HepG2 (cell line): Measurements from ENCODE around the gene ANKRD30A. TPM values are rescaled to one million over a fixed set of nuclear protein-coding genes. Genes with fewer than 3 reads are reported as not detected.

Experiments used
- ATAD3A ChIP-seq: sonication (generic); formaldehyde crosslinking; IDR thresholded peaks from 2 replicates; pipeline ENCODE4 v1.4.0; 2020; ENCODE audit warnings: missing genetic modification reagents
- CBX1 ChIP-seq: IDR thresholded peaks from one replicate; pipeline ENCODE4 v1.6.1; 2016; ENCODE audit warnings: antibody characterized with exemption, low read depth
- GFI1 ChIP-seq: sonication (generic); formaldehyde crosslinking; IDR thresholded peaks from 2 replicates; pipeline ENCODE4 v1.5.0; 2020; ENCODE audit warnings: missing genetic modification reagents, mild to moderate bottlenecking, borderline replicate concordance
- MAZ ChIP-seq, 2 experiments: sonication (generic) in 1 of 2; formaldehyde crosslinking in 1 of 2; IDR thresholded peaks; 2 replicates each; pipeline versions ENCODE4 v1.5.0 to v1.6.1; 2012 to 2020; ENCODE audit warnings: low read depth in 2 of 2, mild to moderate bottlenecking in 2 of 2, borderline replicate concordance in 1 of 2, improper control_type of control experiment in 1 of 2, low read length in 1 of 2, missing genetic modification reagents in 1 of 2, moderate library complexity in 1 of 2
- MBNL3 ChIP-seq: fragments of 250-450 bp; sonication (Bioruptor Pico); conservative IDR thresholded peaks from 2 replicates; pipeline ENCODE4 v1.8.0; 2022; ENCODE audit warnings: mild to moderate bottlenecking, inconsistent platforms
- MTA3 ChIP-seq: sonication (generic); formaldehyde crosslinking; IDR thresholded peaks from 2 replicates; pipeline ENCODE4 v1.4.0; 2020; ENCODE audit warnings: missing genetic modification reagents
- NRL ChIP-seq: sonication (generic); formaldehyde crosslinking; IDR thresholded peaks from 2 replicates; pipeline ENCODE4 v1.5.0; 2020; ENCODE audit warnings: missing genetic modification reagents, mild to moderate bottlenecking, moderate library complexity, borderline replicate concordance
- REPIN1 ChIP-seq: sonication (generic); formaldehyde crosslinking; IDR thresholded peaks from 2 replicates; pipeline ENCODE4 v1.8.0; 2022; ENCODE audit warnings: missing genetic modification reagents, low read depth, mild to moderate bottlenecking, borderline replicate concordance
- SMARCC2 ChIP-seq: fragments of 450-650 bp; IDR thresholded peaks from 2 replicates; pipeline ENCODE4 v1.6.1; 2017; ENCODE audit warnings: antibody characterized with exemption, mild to moderate bottlenecking
- XRCC5 ChIP-seq: fragments of 200-400 bp; formaldehyde crosslinking; optimal IDR thresholded peaks from 2 replicates; pipeline ENCODE3; 2017; ENCODE audit warnings: mild to moderate bottlenecking, low read length
- ZMYM2 ChIP-seq: sonication (generic); formaldehyde crosslinking; IDR thresholded peaks from 2 replicates; pipeline ENCODE4 v1.8.0; 2022; ENCODE audit warnings: mild to moderate bottlenecking, missing genetic modification reagents
- ZNF879 ChIP-seq: sonication (generic); formaldehyde crosslinking; IDR thresholded peaks from 2 replicates; pipeline ENCODE4 v1.8.1; 2023; ENCODE audit warnings: missing genetic modification reagents
- polyA plus RNA-seq, 8 experiments: library from polyadenylated mRNA; depleted of rRNA in 3 of 8; stranded (reverse) in 7 of 8; unstranded in 1 of 8; fragments of >200 nt; fragmentation: Illumina TruSeq in 4 of 8; extraction: Trizol in 4 of 8; gene quantifications; 2 replicates each; pipeline versions ENCODE4 v1.2.1 to v1.2.3, GENCODE V29; 2011 to 2016; ENCODE audit warnings: low read depth in 4 of 8, missing spikeins in 1 of 8, mixed read lengths in 1 of 8; ENCODE audit not compliant: insufficient read depth in 1 of 8
- total RNA-seq, 5 experiments: library from RNA; depleted of rRNA; stranded (reverse); fragments of >200 nt; fragmentation: Illumina TruSeq; extraction: Trizol; gene quantifications; 2 replicates each; pipeline ENCODE4 v1.2.3, GENCODE V29; 2016; ENCODE audit warnings: low read depth in 1 of 5
- TF ChIP-seq, protein P1 (sequence below): sonication (generic); formaldehyde crosslinking; IDR thresholded peaks from 2 replicates; pipeline ENCODE4 v1.5.0; 2020; ENCODE audit warnings: missing genetic modification reagents
- TF ChIP-seq, protein P2 (sequence below): sonication (generic); formaldehyde crosslinking; IDR thresholded peaks from 2 replicates; pipeline ENCODE4 v1.4.0; 2020; ENCODE audit warnings: missing genetic modification reagents, borderline replicate concordance
- TF ChIP-seq, protein P3 (sequence below): sonication (generic); formaldehyde crosslinking; IDR thresholded peaks from 2 replicates; pipeline ENCODE4 v1.4.0; 2020; ENCODE audit warnings: mild to moderate bottlenecking, missing genetic modification reagents
- TF ChIP-seq, protein P4 (sequence below): sonication (generic); formaldehyde crosslinking; IDR thresholded peaks from 2 replicates; pipeline ENCODE4 v1.8.1; 2023; ENCODE audit warnings: mild to moderate bottlenecking, missing genetic modification reagents

ANKRD30A gene
- total and polyA plus RNA-seq, 2 of the 13 experiments (the other 11 are each of a cell fraction or from before 2014, with no cell fraction given), result not detected

DNA sequence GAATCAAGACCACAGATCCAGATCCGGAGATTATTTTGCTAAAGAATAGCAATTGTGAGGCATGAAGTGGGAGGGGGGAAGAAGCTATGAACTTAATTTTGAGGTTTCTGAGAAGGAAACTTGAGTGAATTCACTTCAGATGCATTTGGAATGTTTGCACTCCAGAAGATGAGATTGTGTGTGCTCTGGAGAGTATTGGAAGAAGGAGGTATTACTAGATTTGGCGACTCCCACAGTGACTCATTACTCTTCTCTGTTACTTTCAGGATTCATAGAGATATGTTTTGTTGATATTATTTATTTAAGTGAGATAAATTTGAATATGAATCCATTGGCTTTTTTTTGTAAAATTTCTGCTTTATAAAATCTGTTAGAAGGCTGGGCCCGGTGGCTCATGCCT is 80.7 kb downstream of the ANKRD30A start (continued):
- TF ChIP-seq, protein P1, sequence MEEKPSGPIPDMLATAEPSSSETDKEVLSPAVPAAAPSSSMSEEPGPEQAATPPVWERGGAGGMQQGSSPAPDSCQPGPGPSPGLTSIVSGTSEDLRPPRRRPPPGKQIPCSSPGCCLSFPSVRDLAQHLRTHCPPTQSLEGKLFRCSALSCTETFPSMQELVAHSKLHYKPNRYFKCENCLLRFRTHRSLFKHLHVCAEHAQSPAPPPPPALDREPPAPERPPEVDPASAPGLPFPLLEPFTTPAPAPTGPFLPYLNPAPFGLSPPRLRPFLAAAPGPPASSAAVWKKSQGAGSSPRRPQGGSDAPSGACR (CRISPR knock-in tag), result no peak
- TF ChIP-seq, protein P2, sequence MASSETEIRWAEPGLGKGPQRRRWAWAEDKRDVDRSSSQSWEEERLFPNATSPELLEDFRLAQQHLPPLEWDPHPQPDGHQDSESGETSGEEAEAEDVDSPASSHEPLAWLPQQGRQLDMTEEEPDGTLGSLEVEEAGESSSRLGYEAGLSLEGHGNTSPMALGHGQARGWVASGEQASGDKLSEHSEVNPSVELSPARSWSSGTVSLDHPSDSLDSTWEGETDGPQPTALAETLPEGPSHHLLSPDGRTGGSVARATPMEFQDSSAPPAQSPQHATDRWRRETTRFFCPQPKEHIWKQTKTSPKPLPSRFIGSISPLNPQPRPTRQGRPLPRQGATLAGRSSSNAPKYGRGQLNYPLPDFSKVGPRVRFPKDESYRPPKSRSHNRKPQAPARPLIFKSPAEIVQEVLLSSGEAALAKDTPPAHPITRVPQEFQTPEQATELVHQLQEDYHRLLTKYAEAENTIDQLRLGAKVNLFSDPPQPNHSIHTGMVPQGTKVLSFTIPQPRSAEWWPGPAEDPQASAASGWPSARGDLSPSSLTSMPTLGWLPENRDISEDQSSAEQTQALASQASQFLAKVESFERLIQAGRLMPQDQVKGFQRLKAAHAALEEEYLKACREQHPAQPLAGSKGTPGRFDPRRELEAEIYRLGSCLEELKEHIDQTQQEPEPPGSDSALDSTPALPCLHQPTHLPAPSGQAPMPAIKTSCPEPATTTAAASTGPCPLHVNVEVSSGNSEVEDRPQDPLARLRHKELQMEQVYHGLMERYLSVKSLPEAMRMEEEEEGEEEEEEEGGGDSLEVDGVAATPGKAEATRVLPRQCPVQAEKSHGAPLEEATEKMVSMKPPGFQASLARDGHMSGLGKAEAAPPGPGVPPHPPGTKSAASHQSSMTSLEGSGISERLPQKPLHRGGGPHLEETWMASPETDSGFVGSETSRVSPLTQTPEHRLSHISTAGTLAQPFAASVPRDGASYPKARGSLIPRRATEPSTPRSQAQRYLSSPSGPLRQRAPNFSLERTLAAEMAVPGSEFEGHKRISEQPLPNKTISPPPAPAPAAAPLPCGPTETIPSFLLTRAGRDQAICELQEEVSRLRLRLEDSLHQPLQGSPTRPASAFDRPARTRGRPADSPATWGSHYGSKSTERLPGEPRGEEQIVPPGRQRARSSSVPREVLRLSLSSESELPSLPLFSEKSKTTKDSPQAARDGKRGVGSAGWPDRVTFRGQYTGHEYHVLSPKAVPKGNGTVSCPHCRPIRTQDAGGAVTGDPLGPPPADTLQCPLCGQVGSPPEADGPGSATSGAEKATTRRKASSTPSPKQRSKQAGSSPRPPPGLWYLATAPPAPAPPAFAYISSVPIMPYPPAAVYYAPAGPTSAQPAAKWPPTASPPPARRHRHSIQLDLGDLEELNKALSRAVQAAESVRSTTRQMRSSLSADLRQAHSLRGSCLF (CRISPR knock-in tag), result no peak
- TF ChIP-seq MBNL3 (no peak), NRL (CRISPR knock-in tag) (no peak), ZNF879 (CRISPR knock-in tag) (no peak), XRCC5 (no peak), CBX1 (no peak), SMARCC2 (no peak), MTA3 (CRISPR knock-in tag) (no peak), GFI1 (no peak), ZMYM2 (no peak), ATAD3A (no peak), REPIN1 (no peak), MAZ (IDR thresholded peaks at IDR 0.05; ENCODE audit: borderline replicate concordance, low read depth, low read length) (no peak), MAZ (CRISPR knock-in tag; IDR thresholded peaks at IDR 0.05; ENCODE audit: low read depth) (no peak)
- TF ChIP-seq, protein P3, sequence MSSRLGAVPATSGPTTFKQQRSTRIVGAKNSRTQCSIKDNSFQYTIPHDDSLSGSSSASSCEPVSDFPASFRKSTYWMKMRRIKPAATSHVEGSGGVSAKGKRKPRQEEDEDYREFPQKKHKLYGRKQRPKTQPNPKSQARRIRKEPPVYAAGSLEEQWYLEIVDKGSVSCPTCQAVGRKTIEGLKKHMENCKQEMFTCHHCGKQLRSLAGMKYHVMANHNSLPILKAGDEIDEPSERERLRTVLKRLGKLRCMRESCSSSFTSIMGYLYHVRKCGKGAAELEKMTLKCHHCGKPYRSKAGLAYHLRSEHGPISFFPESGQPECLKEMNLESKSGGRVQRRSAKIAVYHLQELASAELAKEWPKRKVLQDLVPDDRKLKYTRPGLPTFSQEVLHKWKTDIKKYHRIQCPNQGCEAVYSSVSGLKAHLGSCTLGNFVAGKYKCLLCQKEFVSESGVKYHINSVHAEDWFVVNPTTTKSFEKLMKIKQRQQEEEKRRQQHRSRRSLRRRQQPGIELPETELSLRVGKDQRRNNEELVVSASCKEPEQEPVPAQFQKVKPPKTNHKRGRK (CRISPR knock-in tag), result no peak
- TF ChIP-seq, protein P4, sequence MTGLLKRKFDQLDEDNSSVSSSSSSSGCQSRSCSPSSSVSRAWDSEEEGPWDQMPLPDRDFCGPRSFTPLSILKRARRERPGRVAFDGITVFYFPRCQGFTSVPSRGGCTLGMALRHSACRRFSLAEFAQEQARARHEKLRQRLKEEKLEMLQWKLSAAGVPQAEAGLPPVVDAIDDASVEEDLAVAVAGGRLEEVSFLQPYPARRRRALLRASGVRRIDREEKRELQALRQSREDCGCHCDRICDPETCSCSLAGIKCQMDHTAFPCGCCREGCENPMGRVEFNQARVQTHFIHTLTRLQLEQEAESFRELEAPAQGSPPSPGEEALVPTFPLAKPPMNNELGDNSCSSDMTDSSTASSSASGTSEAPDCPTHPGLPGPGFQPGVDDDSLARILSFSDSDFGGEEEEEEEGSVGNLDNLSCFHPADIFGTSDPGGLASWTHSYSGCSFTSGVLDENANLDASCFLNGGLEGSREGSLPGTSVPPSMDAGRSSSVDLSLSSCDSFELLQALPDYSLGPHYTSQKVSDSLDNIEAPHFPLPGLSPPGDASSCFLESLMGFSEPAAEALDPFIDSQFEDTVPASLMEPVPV (CRISPR knock-in tag), result no peak
